ENCODE data around the gene TNFRSF6B. TPM values are rescaled to one million over a fixed set of nuclear protein-coding genes. Genes with fewer than 3 reads are reported as not detected.

Gene TNFRSF6B
- total and polyA plus RNA-seq, 2 donors from 2014 or later = 2.4 to 64.5 TPM

DNA sequence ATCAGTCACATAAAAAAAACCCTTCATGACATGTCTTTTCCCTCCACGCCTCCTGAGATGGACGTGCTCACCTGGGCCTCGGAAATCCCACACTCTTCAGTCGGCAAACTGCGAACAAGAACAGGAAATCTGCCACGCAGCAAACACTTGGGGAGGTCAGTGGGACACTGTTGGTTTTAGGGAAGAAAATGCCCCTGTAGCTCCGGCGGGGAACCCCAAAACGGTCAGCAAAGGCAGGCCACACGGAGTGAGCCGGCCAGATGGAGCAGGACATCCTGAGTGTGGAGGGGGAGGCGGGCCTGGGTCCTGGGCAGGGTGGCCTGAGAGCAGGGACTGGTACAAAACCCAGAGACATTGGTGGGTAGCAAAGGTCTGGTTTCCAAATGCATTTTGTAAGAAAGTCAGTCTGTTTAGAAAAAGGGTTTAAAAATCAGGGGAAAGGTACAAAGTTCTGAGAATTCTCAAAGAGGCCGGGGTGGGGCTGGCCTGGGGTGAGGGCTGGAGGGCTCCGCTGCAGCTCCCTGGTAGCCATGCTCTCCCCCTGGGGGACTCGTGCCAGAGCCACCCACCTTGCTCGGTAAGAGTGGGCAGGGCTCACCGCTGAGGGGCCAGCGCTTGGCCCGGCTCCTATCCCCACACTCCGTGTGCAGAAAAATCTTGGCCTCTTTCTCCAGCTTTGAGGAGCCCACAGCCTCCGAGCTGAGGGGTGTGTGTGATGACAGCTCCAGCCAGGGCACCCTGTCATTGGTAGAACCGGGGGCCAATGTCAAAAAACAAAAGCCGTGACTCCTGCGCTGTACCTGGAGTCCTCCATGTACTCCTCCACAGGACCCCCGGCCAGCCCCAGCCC is 48.3 kb downstream of the TNFRSF6B start:
- Histone ChIP-seq H3K9ac (ENCODE audit: low read length in 3 of 3) (no peak overlapping the region), H3K4me1 (ENCODE audit: control insufficient read depth in 2 of 3, insufficient read depth in 2 of 3, low read depth in 1 of 3, low read length in 3 of 3) (peaks cover 0 to 14% (median 5%) of the 10 kb centered on the region in 3 donors), H3K27ac (ENCODE audit: low read depth in 2 of 2, low read length in 2 of 2) (no peak overlapping the region), H3K36me3 (ENCODE audit: control insufficient read depth in 2 of 3, insufficient read depth in 3 of 3, low read length in 3 of 3) (peaks cover 0 to 13% (median 2%) of the 10 kb centered on the region in 3 donors), H3K9me3 (ENCODE audit: control insufficient read depth in 2 of 3, insufficient read depth in 1 of 3, low read length in 3 of 3) (no peaks in the 10 kb centered on the region), H3K4me3 (ENCODE audit: low read length in 3 of 3) (no peak overlapping the region), H3K27me3 (ENCODE audit: control insufficient read depth, insufficient read depth, low read length) (no peaks in the 10 kb centered on the region)
- intact Hi-C loops (cut with DNase I) = no loop called here
- DNase-seq (peak in 1 of 5 donors; percentile 71), FAIRE-seq (no peak)
- TF ChIP-seq, protein P1, sequence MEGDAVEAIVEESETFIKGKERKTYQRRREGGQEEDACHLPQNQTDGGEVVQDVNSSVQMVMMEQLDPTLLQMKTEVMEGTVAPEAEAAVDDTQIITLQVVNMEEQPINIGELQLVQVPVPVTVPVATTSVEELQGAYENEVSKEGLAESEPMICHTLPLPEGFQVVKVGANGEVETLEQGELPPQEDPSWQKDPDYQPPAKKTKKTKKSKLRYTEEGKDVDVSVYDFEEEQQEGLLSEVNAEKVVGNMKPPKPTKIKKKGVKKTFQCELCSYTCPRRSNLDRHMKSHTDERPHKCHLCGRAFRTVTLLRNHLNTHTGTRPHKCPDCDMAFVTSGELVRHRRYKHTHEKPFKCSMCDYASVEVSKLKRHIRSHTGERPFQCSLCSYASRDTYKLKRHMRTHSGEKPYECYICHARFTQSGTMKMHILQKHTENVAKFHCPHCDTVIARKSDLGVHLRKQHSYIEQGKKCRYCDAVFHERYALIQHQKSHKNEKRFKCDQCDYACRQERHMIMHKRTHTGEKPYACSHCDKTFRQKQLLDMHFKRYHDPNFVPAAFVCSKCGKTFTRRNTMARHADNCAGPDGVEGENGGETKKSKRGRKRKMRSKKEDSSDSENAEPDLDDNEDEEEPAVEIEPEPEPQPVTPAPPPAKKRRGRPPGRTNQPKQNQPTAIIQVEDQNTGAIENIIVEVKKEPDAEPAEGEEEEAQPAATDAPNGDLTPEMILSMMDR (IDR thresholded peaks at IDR 0.05; ENCODE audit: borderline replicate concordance, extremely low read depth, insufficient read depth) = no peak

DNA sequence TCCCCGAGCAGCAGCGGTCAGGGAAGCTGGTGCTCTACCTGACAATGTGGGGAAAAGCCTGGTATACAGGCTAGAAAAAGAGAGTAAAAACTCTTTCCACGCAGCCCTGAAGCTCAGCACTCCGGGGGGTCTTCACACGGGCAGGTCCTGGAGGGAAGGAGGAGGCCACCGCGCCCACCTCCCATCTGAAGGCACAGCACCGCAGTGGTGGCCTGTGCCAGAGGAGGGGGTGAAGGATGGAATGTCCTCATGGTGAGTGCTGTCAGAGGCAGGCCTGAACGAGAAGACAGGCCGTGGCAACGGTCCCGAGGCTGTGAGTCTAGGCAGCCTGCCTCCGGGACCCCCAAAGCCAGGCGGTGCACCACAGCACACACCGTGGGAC is 49.0 kb downstream of the TNFRSF6B start:
- Histone ChIP-seq H3K27ac (ENCODE audit: low read depth in 2 of 2, low read length in 2 of 2) (no peak overlapping the region), H3K4me1 (ENCODE audit: control insufficient read depth in 2 of 3, insufficient read depth in 2 of 3, low read depth in 1 of 3, low read length in 3 of 3) (peaks cover 0 to 14% (median 5%) of the 10 kb centered on the region in 3 donors), H3K36me3 (ENCODE audit: control insufficient read depth in 2 of 3, insufficient read depth in 3 of 3, low read length in 3 of 3) (peaks cover 0 to 13% (median 2%) of the 10 kb centered on the region in 3 donors), H3K9me3 (ENCODE audit: control insufficient read depth in 2 of 3, insufficient read depth in 1 of 3, low read length in 3 of 3) (no peaks in the 10 kb centered on the region), H3K9ac (ENCODE audit: low read length in 3 of 3) (no peak overlapping the region), H3K4me3 (ENCODE audit: low read length in 3 of 3) (no peak overlapping the region), H3K27me3 (ENCODE audit: control insufficient read depth, insufficient read depth, low read length) (no peaks in the 10 kb centered on the region)
- no peak for FAIRE-seq
- intact Hi-C loops (cut with DNase I) = no loop called here
- DNase-seq = peak in 1 of 5 donors; percentile 41
- TF ChIP-seq, protein P1 (IDR thresholded peaks at IDR 0.05; ENCODE audit: borderline replicate concordance, extremely low read depth, insufficient read depth) = no peak

DNA sequence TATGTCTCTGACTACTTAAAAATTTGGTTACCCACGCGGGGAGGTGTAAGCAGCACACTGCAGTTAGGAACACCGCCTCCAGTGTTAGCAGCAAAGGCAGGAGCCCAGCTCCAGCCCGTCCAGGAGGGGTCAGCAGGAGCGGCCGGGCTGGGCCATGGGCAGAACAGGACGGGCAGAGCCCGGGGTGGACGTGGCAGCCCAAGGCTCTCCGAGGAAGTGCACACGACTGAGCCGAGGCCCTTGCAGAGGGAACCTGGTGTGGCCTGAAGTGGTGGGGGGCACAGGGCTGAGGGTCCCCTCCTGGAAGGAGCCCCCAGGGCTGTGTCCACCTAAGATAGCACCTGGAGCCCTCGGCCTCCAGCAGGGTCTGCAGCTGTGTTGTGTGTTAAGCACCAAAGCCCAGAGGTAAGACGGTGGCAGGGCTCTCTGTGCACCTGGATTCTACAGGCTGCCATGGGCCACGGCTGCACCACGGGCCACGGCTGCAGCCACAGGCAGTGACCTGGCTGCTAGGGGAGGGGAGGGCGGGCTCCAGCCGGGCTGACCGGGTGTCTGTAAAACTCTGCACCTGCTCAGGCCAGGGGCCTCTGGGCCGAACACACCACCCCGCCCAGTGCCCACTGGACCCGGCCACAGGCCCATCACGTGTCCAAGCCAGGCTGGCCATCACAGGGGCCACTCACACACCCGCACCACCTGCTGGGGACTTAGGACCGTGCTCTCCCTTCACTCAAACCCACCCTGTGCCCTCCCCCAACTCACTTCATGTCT is 49.7 kb downstream of the TNFRSF6B start:
- Histone ChIP-seq H3K4me3 (ENCODE audit: low read length in 3 of 3) (no peak overlapping the region), H3K9me3 (ENCODE audit: control insufficient read depth in 2 of 3, insufficient read depth in 1 of 3, low read length in 3 of 3) (no peaks in the 10 kb centered on the region), H3K4me1 (ENCODE audit: control insufficient read depth in 2 of 3, insufficient read depth in 2 of 3, low read depth in 1 of 3, low read length in 3 of 3) (peaks cover 0 to 10% (median 5%) of the 10 kb centered on the region in 3 donors), H3K36me3 (ENCODE audit: control insufficient read depth in 2 of 3, insufficient read depth in 3 of 3, low read length in 3 of 3) (peaks cover 0 to 13% (median 2%) of the 10 kb centered on the region in 3 donors), H3K27ac (ENCODE audit: low read depth in 2 of 2, low read length in 2 of 2) (no peak overlapping the region), H3K27me3 (ENCODE audit: control insufficient read depth, insufficient read depth, low read length) (no peaks in the 10 kb centered on the region), H3K9ac (ENCODE audit: low read length in 3 of 3) (no peak overlapping the region)
- intact Hi-C loops (cut with DNase I) = no loop called here
- FAIRE-seq = no peak
- TF ChIP-seq, protein P1 (IDR thresholded peaks at IDR 0.05; ENCODE audit: borderline replicate concordance, extremely low read depth, insufficient read depth) = no peak
- peak in 2 of 5 donors; percentile 44 to 70 for DNase-seq
